GM19043 (cell line): ENCODE data around the gene IGF1R.
"Not testable (repeated sequence)": the region's sequence is repeated elsewhere in the genome, so short reads cannot be mapped to it uniquely, and the experiment has no call there.

Experiments used
- ATAC-seq: cut with Tn5 transposase; IDR thresholded peaks from one replicate; pipeline ENCODE4 v1.9.1; 2021; ENCODE audit warnings: low read depth; ENCODE audit not compliant: unreplicated experiment

IGF1R gene

DNA sequence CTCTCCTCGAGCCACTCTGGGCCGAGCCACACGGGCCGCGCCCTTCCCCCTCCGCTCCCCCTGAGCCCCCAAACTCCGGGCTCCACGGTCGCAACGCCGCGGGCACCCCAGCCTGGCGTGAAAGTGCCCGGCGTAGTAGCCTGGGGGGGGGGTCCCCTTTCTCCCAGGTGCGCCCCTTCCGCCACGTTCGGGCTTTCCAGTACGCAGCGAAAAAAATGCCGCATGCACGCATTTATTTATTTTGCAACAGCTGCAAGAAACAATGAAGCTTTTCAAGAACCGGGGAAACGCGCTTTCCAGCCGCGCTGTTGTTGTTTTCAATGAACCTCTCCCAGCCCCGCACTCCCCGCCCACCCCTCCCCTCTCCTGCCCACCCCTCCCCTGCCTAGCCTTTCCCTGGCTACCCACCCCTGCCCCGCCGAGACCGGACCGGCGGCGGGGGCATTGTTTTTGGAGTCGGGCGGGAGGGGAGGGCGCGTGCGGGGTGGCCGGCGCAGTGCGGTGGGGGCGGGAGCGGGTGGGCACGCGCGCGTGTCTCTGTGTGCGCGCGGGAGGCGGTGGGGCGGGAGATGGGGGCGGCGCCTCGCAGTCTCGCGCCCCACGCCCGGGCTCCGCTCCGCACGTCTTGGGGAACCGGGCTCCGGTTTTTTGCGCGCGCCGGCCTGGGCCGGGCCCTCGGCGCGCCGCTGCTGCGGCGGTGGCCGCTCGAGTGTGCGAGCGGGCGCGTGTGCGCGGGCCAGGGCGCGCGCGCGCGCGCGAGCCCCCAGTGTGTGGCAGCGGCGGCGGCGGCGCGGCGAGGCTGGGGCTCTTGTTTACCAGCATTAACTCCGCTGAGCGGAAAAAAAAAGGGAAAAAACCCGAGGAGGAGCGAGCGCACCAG lies at the start of gene IGF1R:
IGF1R (plus strand) TSS at position 766 of the 880 bp plus-strand sequence. CDS start 1,043 bp downstream, outside the sequence.
- peak; percentile 54 for ATAC-seq

DNA sequence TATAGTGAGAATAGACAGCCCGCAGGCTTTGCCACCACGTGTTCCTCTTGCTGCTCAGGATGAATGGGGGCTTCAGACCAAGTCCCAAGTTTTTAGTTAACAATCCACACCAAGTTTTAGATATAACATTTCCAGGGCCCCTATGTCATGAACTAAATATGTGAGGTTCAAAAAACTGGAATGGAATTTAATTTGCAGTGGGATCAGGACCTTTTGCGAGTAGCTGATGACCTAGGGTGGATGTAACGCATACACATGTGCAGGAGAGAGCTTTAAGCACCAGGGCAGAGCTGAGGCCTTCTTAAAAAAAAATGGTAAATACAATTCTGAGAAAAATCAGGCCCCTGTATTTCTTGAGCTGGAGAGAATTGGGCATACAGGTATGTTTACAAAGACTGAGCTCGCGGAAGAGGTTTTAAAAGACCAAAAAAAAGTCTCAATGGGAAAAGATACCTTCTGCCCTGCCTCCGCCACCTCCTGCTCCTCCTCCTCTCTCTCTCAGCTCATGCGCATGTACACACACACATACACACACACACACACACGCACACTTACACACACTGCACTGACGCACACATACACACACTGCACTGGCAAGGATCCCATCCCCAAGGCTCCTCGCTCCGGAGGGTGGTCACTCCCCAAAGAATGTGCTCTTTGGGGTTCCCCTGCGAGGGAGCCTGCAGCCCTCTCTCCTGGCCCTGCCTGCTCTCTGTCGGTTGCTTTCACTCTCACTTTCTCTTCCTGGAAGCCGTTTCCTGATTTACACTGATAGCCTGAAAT lies 48.2 kb upstream of the IGF1R start:
- ATAC-seq: peak; percentile 84

DNA sequence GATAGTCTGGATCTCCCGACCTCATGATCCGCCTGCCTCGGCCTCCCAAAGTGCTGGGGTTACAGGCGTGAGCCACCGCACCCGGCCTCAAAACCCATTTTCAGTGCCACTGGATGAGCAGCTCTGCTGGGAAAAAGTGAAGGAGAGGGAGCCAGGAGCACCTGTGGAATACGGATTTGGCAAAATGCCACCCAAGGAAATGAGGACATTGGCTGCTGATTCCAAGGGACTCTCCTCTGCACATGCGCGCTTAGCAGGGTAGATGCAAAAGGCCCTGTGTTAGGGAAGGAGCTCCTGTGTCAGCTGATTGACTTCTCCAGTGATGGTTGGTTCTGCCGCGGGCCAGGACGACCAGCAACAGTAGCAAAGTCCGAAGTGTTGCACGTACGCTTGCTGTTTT lies 43.4 kb upstream of the IGF1R start:
- no peak for ATAC-seq

DNA sequence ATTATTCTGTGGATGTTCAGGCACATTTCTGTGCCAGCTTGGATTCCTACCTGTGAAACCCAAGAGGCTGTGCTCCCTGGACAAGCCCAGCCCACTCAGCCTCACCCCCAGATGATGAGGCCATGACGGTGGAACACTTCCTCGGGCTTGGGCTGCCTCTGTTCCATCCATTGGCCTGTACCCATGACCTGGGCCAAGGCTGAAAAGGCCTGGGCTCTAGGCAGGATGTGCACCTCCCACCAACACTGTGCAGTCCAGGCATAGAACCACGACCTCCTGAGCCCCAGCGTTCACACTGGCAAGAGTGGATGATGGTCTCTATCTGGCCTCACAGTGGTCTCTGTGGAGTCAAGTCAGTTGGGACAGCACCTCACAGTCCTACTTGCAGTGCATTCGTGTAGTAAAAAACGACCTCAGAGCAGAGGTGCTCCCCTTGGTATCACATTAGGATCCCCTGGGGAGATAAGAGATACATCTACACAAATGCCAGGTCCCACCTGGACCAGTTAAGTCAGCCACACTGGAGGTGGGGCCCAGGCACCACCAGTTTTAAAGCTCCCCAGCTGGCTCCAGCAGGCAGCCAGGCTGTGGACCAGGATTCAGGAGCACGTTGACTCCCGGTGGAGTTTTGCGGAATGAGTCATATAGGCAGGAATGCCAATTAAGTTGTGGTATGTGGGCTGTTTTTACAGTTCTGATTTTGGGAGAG lies 39.0 kb upstream of the IGF1R start:
- no peak for ATAC-seq

DNA sequence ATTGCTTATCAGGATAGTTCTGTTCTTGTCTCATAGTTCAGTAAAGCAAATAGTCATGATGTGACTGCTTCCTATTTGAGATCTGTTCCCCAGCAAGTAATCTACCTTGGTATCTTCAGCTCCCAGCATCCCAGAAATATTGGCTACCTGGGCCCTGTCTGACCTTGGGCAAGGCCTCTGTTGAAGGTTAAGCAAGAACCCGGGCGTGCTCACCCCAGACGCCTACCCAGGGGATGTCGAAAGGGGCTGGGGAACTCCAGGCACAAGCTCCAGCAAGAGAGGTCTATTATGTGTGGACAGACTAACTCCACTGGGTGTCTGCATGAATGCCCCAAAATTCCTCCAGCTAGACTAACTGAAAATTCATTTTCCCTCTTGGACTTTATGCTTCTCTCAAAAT lies 37.3 kb upstream of the IGF1R start:
- no peak for ATAC-seq

DNA sequence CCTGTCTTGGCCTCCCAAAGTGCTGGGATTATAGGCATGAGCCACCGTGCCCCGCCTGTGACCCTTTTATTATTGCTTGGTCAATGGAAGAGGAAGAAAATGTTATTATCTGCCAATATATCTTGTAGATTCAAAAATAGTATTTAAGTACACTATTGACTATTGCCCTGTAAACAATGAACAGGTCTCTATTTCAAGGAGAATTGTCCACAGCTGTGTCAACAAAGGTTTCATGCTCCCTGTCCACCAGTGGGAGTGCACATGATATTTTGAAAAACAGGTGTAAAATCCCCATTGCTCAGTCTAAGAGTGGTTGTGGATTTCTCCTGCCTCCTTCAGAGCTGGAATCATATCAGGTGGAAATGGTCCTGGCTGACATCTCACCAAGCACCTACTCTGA lies 36.5 kb upstream of the IGF1R start:
- no peak for ATAC-seq

DNA sequence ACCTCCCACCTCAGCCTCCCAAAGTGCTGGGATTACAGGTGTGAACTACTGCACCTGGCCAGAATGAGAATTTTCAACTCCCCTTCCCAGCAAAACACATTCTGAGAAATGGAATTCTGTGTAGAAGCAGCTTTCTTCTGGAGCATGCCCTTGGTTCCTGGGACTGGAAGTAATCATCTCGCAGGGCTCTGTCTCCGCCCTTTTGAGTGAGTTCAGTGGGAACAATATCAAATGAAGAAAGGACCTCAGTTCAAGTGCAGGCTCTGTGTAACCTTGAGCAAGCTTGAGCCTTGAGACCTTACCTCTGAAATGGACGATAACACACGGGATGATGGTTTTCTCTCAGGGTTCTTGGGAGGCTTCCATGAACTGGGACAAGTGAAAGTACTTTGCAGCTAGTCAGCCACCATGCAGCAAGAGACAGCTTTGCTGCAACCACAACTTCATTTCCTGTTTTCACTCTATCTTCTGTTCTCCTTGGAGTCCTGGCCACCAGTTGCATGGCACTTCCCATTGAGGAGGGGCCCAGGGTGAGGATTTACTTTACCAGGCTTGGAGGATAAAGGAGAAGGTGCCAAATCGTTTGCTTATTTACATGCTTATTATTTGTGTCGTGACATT lies 35.7 kb upstream of the IGF1R start:
- no peak for ATAC-seq

DNA sequence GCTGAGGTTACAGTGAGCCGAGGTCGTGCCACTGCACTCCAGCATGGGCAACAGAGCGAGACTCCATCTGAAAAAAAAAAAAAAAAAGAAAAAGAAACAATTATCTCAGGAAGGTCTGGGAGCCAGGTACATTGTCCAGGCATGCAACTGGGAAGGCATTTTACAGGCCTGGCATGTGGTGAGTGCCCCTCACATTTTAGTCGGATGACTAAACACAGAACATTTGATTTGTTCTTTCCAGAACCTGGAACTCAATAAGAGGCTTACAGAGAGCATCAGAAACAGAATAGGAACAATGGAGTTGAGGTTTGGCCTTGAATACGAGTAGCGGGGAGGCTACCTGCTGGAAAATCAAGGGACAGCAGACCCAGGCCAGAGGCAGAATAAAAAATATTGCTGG lies 33.7 kb upstream of the IGF1R start:
- ATAC-seq: no peak

DNA sequence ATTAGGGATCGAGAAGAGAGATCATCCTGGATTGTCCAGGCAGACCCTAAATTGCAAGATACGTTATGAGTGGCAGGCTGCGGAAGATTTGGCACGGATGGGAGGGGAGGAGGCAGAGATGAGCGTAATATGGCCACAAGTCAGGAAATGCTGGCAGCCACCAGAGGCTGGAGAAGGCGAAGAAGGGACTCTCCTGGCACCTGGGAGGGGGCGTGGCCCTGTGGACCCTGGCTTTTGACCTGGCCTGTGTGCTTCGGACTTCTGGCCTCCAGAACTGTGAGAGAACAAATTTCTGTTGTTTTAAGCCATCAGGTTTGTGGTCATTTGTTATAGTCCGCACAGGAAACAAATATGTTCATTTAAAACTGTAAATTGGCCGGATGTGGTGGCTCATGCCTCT lies 31.9 kb upstream of the IGF1R start:
- ATAC-seq: no peak

DNA sequence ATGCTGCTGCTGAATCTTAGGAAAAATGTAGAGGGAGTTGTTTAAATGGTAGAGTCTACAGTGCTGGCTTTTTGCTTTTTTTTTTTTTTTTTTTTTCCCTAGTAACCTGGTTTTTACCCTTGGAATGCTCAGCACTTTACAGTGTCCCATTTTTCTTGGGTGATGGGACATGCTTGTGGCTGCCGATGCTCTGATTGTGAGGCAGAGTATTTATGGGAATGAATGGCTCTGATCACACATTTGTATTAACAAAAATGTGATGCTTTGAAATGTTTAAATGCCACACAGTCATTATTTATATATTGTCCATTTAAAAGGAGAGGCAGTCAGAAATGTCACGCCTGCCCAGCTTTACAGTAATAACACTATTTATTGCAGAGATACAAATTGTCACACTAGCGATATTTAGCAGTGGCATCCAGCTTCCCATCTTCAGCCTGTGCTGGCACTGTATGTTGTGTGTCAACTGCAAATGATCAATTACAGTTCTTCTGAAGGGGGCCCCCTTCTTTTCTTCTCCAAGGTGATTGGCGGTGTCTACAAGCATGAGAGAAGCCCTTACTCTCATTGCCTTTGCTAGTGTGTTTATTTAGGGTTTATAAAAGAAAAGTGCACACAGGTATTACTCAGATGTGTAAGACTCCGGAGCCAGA lies 30.9 kb upstream of the IGF1R start:
- ATAC-seq: no peak

DNA sequence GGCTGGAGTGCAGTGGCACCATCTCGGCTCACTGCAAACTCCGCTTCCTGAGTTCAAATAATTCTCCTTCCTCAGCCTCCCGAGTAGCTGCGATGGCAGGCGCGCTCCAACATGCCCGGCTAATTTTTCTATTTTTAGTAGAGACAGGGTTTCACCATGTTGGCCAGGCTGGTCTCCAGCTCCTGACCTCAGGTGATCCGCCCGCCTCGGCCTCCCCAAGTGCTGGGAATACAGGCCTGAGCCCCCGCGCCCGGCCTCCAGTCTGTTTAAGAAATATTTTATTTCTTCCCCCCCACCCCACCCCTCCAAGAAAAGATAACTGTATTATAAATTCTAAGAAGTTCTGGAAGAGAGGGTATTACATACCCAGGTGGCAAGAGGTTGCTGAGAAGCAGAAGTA lies 29.8 kb upstream of the IGF1R start:
- ATAC-seq: not testable (repeated sequence)

DNA sequence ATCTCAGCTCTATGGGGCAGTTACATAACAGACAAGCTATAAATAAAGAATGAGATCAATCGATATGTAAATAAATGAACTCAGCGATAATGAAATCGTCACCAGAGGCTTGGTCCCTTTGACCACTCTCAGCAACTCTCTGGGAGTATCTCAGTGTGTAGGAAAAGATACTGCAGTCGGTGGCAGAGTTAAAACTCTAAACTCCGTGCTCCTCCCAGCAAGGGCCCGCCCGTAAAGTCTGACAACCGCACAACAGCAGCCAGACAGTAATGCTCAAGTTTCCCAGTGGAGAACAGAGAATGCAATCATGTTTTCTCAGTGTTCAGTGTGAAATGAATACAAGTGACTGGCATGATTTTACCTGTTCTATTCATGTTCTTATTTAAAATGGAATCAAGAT lies 28.3 kb upstream of the IGF1R start:
- no peak for ATAC-seq

DNA sequence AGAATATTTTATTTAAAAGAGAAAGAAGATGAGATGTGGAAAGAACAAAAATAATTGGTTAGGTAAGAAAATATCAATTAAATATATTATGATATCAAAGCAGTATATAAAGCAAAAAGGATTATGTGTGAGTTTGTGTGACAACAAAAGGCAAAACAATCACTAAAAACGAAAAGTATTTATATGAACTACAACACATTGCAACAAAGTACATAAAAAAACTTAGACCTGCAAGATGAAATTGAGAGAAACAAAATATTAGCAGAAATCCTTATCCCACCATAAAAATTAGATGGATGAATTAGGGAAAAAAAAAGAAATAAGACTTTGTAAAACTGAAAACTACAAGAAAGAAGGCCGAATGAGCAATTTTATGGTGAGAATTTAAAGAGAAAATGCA lies 27.3 kb upstream of the IGF1R start:
- ATAC-seq: no peak

DNA sequence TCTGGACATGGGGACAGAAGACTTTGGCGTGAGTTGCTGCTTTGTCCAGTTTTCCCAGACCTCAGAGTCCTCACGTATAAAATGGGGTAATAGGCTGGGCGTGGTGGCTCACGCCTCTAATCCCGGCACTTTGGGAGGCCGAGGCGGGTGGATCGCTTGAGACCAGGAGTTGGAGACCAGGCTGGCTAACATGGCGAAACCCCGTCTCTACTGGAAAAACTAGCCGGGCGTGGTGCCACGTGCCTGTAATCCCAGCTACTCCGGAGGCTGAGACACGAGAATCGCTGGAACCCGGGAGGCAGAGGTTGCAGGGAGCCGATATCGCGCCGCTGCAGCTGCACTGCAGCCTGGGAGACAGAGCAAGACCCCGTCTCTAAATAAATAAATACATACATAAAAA lies 22.7 kb upstream of the IGF1R start:
- no peak for ATAC-seq

DNA sequence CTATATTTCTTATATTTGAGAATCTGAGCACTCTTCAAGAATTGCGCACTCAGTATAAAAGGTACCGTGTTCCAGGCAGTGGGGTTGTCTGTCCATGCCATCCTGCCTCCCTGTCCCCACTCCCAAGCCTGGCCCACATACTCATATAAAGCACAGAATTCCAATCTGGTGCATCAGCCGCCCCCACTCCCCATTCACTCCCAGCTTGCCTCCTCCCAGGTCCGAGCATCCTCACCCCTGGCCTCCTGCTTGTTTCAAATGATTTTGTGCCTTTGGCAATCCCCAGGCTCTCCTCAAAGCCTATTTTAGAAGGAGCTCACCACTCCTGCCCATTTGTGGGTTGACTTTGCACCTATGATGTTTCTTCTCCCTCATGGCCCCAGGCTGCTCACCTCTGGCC lies 22.2 kb upstream of the IGF1R start:
- no peak for ATAC-seq

DNA sequence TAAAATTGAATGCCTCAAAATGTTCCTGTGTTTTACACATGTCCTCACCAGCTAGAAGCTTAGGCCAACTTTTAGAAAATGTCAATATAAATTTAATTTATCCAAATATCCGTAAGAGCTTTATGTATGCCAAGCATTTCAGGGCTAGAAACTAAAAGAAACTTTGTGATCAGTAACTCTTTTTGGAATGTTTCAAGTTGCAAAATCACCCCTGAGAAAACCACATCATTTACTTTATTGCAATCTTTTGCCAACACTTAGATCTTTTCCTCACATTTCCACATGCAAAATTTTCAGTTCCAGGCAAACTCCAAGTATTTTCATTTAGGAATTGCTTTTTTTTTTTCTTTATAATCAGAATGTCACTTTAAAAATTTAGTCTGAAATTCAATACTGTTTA lies 20.1 kb upstream of the IGF1R start:
- ATAC-seq: no peak

DNA sequence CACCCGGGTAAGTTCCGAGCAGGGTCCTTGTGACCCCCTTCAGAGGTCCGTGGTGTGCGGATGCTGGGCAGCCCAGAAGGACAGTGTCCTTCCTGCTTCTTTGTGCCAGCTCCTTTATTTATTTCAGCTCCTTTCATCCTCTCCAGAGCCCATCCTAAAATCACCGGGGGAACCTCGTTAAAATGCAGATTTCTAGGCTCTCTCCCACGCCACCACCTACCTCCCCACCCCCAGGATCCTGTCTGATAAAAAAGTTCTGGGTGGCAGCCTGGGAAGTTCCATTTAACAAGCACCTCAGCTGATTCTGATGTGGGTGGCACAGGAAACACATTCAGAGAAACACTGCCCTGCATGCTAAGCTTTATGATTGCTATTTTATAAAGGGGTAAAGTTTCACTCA lies 12.5 kb upstream of the IGF1R start:
- ATAC-seq: no peak

DNA sequence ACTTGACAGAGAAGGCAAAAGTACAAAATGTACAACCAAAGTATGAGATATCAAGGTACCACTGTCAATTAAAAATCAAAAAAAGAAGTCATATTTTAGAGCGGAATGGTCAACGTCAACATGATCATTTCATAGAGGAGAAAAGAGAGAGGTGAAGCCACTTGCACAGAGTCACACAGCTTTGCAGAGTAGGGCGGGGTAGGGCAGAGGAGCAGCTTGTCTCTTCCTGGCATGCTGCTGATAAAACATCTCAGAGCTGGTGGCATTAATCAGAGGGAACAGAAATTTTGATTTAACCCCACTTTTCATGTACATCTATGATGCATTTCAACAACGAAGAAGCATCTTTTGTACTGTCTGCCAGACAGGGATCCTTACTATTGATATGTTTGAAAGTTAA lies 5.2 kb upstream of the IGF1R start:
- no peak for ATAC-seq

DNA sequence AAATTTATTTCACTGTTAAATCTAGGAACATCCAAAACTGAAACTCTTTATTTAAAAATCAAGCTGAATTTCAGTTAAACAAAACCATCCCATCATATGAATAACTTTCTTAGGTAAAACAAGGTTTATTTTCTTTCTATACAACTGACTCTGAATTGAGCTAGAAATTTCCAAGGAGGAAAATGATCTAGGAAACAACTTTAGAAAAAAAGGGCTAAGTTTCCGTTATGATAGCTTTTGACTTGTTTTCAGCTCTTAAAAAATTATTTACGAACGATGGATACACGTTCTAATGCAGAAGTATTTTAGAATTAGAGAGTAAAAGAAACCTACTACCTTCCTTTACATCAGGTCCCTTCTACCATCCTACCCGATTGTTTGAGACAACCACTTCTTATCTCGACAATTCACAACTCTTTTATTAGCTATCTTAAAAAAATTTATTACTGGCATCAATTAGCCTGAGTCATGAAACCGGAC lies 1.8 kb upstream of the IGF1R start:
- ATAC-seq: no peak
